AG09319 (cell line): Measurements from ENCODE around the gene BEND6.

Experiments used
- DNase-seq: peaks from one replicate; pipeline ENCODE4 v3.0.0-alpha.2; 2010; ENCODE audit warnings: low read depth; ENCODE audit errors: extremely low read depth
- CTCF ChIP-seq: IDR thresholded peaks from 2 replicates; pipeline ENCODE4 v1.5.1; 2011; ENCODE audit warnings: low read depth, mild to moderate bottlenecking, inconsistent platforms, low read length, moderate library complexity

The BEND6 gene

GRCh38 chr6:56961151-56961550, 6.2 kb downstream of the BEND6 start:
- no peak for TF ChIP-seq CTCF
- DNase-seq, result no peak

- DNase-seq, result no peak
- TF ChIP-seq CTCF, result no peak
These were observed 7.5 kb downstream of the BEND6 start for GRCh38 chr6:56962441-56962840.

- no peak for TF ChIP-seq CTCF
- DNase-seq, result no peak
These were observed 8.1 kb downstream of the BEND6 start for GRCh38 chr6:56963043-56963442.

- no peak for TF ChIP-seq CTCF
- DNase-seq, result no peak
These were observed 8.9 kb downstream of the BEND6 start for GRCh38 chr6:56963793-56964192.

GRCh38 chr6:56965126-56965525, 10.2 kb downstream of the BEND6 start:
- DNase-seq, result no peak
- no peak for TF ChIP-seq CTCF

- no peak for TF ChIP-seq CTCF
- DNase-seq, result no peak
These were observed 15.9 kb downstream of the BEND6 start for GRCh38 chr6:56970849-56971248.

GRCh38 chr6:56977192-56977591, 22.3 kb downstream of the BEND6 start:
- no peak for TF ChIP-seq CTCF
- no peak for DNase-seq
